Mesenchymal stem cell (in vitro differentiated cells and primary cell): Measurements from ENCODE around the gene CCL4.

ENCODE experiments used
- DNase-seq: peaks from one replicate; pipeline ENCODE4 v3.0.0-alpha.2; 2013
- H2AFZ ChIP-seq: one replicate; pipeline ENCODE4 v1.6.1; 2013; ENCODE audit warnings: low read depth, mild to moderate bottlenecking, control low read depth, inconsistent platforms, low read length, moderate library complexity
- H2AK5ac ChIP-seq: 2 replicates; pipeline ENCODE4 v1.6.1; 2013; ENCODE audit warnings: low read length, moderate library complexity, mild to moderate bottlenecking, inconsistent platforms; ENCODE audit not compliant: severe bottlenecking
- H2BK120ac ChIP-seq: one replicate; pipeline ENCODE4 v1.6.1; 2013; ENCODE audit warnings: low read depth, mild to moderate bottlenecking, inconsistent platforms, low read length, moderate library complexity
- H2BK12ac ChIP-seq, 2 experiments: one replicate each; pipeline ENCODE4 v1.6.1; 2013; ENCODE audit warnings: inconsistent platforms in 2 of 2, low read length in 2 of 2, mild to moderate bottlenecking in 2 of 2, moderate library complexity in 2 of 2, control low read depth in 1 of 2
- H2BK15ac ChIP-seq: one replicate; pipeline ENCODE4 v1.6.1; 2013; ENCODE audit warnings: mild to moderate bottlenecking, low read depth, inconsistent platforms; ENCODE audit not compliant: poor library complexity, severe bottlenecking
- H2BK5ac ChIP-seq: 2 replicates; pipeline ENCODE4 v1.6.1; 2013; ENCODE audit warnings: low read depth, mild to moderate bottlenecking, low read length, control low read depth, inconsistent platforms; ENCODE audit not compliant: poor library complexity, severe bottlenecking
- H3K14ac ChIP-seq, 2 experiments: one replicate each; pipeline ENCODE4 v1.6.1; 2013; ENCODE audit warnings: inconsistent platforms in 2 of 2, low read length in 2 of 2, control low read depth in 1 of 2, mild to moderate bottlenecking in 1 of 2, moderate library complexity in 1 of 2
- H3K18ac ChIP-seq, 2 experiments: one replicate each; pipeline ENCODE4 v1.6.1; 2013; ENCODE audit warnings: inconsistent platforms in 2 of 2, low read length in 2 of 2, control low read depth in 1 of 2, low read depth in 1 of 2, mild to moderate bottlenecking in 1 of 2
- H3K23ac ChIP-seq, 2 experiments: one replicate each; pipeline ENCODE4 v1.6.1; 2013; ENCODE audit warnings: inconsistent platforms in 2 of 2, low read length in 2 of 2, mild to moderate bottlenecking in 2 of 2, moderate library complexity in 2 of 2, control low read depth in 1 of 2
- H3K27ac ChIP-seq: 2 replicates; pipeline ENCODE4 v1.5.1; 2013; ENCODE audit warnings: mild to moderate bottlenecking, moderate library complexity, low read length, control low read depth, inconsistent platforms; ENCODE audit not compliant: poor library complexity, severe bottlenecking
- H3K27me3 ChIP-seq, 2 experiments: 2 replicates each; pipeline versions ENCODE4 v1.6.1 to v1.7.0; 2013; ENCODE audit warnings: low read length in 2 of 2, mild to moderate bottlenecking in 2 of 2, moderate library complexity in 2 of 2, control low read depth in 1 of 2, inconsistent platforms in 1 of 2; ENCODE audit not compliant: control insufficient read depth in 1 of 2, insufficient read depth in 1 of 2
- H3K36me3 ChIP-seq, 2 experiments: 2 replicates each; pipeline versions ENCODE4 v1.6.1 to v1.7.0; 2013; ENCODE audit warnings: low read length in 2 of 2, control low read depth in 1 of 2, inconsistent platforms in 1 of 2, low read depth in 1 of 2, mild to moderate bottlenecking in 1 of 2; ENCODE audit not compliant: insufficient read depth in 2 of 2, control insufficient read depth in 1 of 2
- H3K4ac ChIP-seq, 2 experiments: one replicate each; pipeline ENCODE4 v1.6.1; 2013; ENCODE audit warnings: inconsistent platforms in 2 of 2, low read length in 2 of 2, mild to moderate bottlenecking in 2 of 2, moderate library complexity in 2 of 2, control low read depth in 1 of 2, low read depth in 1 of 2
- H3K4me1 ChIP-seq: 2 replicates; pipeline ENCODE4 v1.6.1; 2013; ENCODE audit warnings: low read depth, low read length, control low read depth; ENCODE audit not compliant: control insufficient read depth, insufficient read depth
- H3K4me2 ChIP-seq: 2 replicates; pipeline ENCODE4 v1.6.1; 2013; ENCODE audit warnings: low read length, mild to moderate bottlenecking, inconsistent platforms; ENCODE audit not compliant: poor library complexity, severe bottlenecking
- H3K4me3 ChIP-seq, 2 experiments: 2 replicates each; pipeline versions ENCODE4 v1.5.1 to v1.7.0; 2013; ENCODE audit warnings: low read length in 2 of 2, mild to moderate bottlenecking in 2 of 2, control low read depth in 1 of 2, low read depth in 1 of 2; ENCODE audit not compliant: insufficient read depth in 1 of 2
- H3K79me1 ChIP-seq: replicated peaks from 2 replicates; pipeline ENCODE4 v1.6.1; 2013; ENCODE audit warnings: mild to moderate bottlenecking, control low read depth, low read length, inconsistent platforms; ENCODE audit not compliant: poor library complexity, severe bottlenecking
- H3K9ac ChIP-seq: 2 replicates; pipeline ENCODE4 v1.7.0; 2013; ENCODE audit warnings: mild to moderate bottlenecking, low read length, moderate library complexity
- H3K9me3 ChIP-seq: 2 replicates; pipeline ENCODE4 v1.7.0; 2013; ENCODE audit warnings: mild to moderate bottlenecking, low read length; ENCODE audit not compliant: control insufficient read depth
- H4K8ac ChIP-seq: one replicate; pipeline ENCODE4 v1.6.1; 2013; ENCODE audit warnings: inconsistent platforms, mild to moderate bottlenecking, low read length, moderate library complexity
- H4K91ac ChIP-seq: one replicate; pipeline ENCODE4 v1.6.1; 2013; ENCODE audit warnings: mild to moderate bottlenecking, low read length, inconsistent platforms
- WGBS: methylation state at CpG from one replicate; pipeline ENCODE4 v1.1.7; 2013; ENCODE audit warnings: mixed read lengths; 5-methylcytosine and 5-hydroxymethylcytosine counted together

The CCL4 gene

DNA sequence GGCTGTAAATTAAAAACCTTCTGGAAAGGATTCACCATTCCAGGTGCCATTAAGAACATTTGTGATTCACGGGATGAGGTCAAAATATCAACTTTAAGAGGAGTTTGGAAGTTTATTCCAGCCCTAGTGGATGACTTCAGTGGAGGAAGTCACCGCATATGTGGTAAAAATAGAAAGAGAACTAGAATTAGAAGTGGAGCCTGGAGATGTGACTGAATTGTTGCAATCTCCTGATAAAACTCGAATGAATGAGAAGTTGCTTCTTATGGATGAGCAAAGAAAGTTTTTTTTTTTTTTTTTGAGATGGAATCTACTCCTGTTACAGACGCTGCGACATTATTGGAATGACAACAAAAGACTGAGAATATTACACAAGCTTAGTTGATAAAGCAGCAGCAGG lies 26.7 kb downstream of the CCL4 start:
- Histone ChIP-seq H3K23ac (no peak overlapping the region), H2BK15ac (no peak overlapping the region), H3K4ac (no peak overlapping the region), H2BK120ac (no peak overlapping the region), H2BK5ac (no peak overlapping the region), H2AK5ac (no peak overlapping the region), H3K4me1 (no peaks in the 10 kb centered on the region), H3K4me3 (no peak overlapping the region), H2BK12ac (no peak overlapping the region), H4K8ac (no peak overlapping the region), H3K36me3 (no peaks in the 10 kb centered on the region), H3K9me3 (peaks cover 8% of the 10 kb centered on the region), H3K4me2 (no peak overlapping the region), H3K27ac (no peak overlapping the region), H3K79me1 (no peaks in the 10 kb centered on the region), H3K14ac (no peak overlapping the region), H3K9ac (no peak overlapping the region), H3K18ac (no peak overlapping the region), H2AFZ (no peak overlapping the region), H3K27me3 (peaks cover under 1 to 31% of the 10 kb centered on the region in 2 experiments), H4K91ac (no peak overlapping the region)
- DNase-seq, result no peak
- 62% methylated on average over 5 of the region's 5 CpGs for WGBS

DNA sequence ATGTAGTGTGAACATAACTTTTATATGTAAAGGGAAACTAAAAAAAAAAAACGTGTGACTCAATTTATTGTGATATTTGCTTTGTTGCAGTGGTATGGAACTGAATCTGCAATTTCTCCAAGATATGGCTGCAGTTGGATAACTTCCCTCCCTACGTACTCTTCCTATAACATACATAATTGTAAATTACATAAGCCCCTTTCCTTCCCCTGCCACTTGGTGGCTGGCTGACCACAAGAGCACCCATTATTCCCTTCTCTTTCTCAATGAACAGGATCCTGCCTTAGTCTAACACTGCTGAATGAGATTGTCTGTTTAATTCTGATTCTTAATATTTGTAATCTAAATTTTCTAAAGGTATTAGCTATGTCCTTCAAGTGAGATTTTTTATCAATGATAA lies 27.8 kb downstream of the CCL4 start:
- Histone ChIP-seq H3K9ac (no peak overlapping the region), H2BK5ac (no peak overlapping the region), H3K4ac (no peak overlapping the region), H4K8ac (no peak overlapping the region), H3K9me3 (no peaks in the 10 kb centered on the region), H3K79me1 (no peaks in the 10 kb centered on the region), H3K14ac (no peak overlapping the region), H2AK5ac (no peak overlapping the region), H3K36me3 (no peaks in the 10 kb centered on the region), H4K91ac (no peak overlapping the region), H2BK15ac (no peak overlapping the region), H3K4me1 (no peaks in the 10 kb centered on the region), H2BK12ac (no peak overlapping the region), H3K23ac (no peak overlapping the region), H3K27me3 (peaks cover 4 to 38% of the 10 kb centered on the region in 2 experiments), H2AFZ (no peak overlapping the region), H3K4me3 (no peak overlapping the region), H2BK120ac (no peak overlapping the region), H3K4me2 (no peak overlapping the region), H3K27ac (no peak overlapping the region), H3K18ac (no peak overlapping the region)
- WGBS, result 75% methylated on average over 1 of the region's 2 CpGs
- no peak for DNase-seq

DNA sequence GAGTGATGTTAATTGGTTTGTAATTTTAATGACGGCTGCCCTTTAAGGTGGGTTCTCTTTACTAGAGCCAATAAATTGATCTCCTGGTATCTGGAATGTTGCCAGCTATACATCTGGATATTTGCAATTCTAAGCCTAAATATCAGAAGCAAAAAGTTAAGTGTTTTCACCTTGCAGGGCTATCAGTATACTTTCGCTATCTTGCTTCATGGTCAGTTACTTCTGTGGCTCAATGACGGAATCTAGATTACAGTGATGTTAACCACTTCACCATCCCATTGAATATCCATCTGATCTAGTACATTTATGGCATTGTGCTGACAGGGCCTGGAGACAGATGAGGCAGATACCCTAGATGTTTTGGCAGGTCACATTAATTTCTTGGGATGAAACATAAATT lies 28.3 kb downstream of the CCL4 start:
- Histone ChIP-seq H2BK15ac (no peak overlapping the region), H2BK5ac (no peak overlapping the region), H3K9me3 (no peaks in the 10 kb centered on the region), H3K79me1 (no peaks in the 10 kb centered on the region), H3K14ac (no peak overlapping the region), H2BK120ac (no peak overlapping the region), H3K4me3 (no peak overlapping the region), H3K27ac (no peak overlapping the region), H3K4ac (no peak overlapping the region), H3K9ac (no peak overlapping the region), H3K36me3 (no peaks in the 10 kb centered on the region), H3K4me2 (no peak overlapping the region), H4K91ac (no peak overlapping the region), H3K4me1 (no peaks in the 10 kb centered on the region), H3K27me3 (peaks cover 8 to 38% of the 10 kb centered on the region in 2 experiments), H3K23ac (no peak overlapping the region), H3K18ac (no peak overlapping the region), H2AK5ac (no peak overlapping the region), H2AFZ (no peak overlapping the region), H4K8ac (no peak overlapping the region), H2BK12ac (no peak overlapping the region)
- no peak for DNase-seq
- WGBS, result 96% methylated on average over 2 of the region's 3 CpGs

DNA sequence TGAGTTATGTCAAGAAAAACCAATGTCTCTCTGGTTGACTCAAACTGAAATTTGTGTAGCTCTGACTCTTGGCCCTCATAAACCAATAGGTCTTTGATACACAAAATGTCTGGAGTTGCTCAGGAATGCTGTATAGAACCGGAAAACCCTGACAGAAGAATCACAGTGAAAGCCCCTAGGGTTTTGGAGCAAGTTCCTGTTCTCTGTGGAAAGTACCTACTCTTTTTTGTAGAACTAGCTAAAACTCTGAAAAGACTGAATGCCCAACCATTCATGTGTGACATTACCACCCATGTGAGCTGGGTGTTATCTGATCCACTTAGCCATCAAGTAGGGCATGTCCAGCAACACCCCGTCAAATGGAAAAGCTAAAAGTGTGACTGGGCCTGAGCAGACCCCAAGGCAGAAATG lies 28.8 kb downstream of the CCL4 start:
- no peak overlapping the region for H2BK5ac ChIP-seq
- peaks cover 8 to 39% of the 10 kb centered on the region in 2 experiments for H3K27me3 ChIP-seq
- H2BK120ac ChIP-seq, result no peak overlapping the region
- H4K8ac ChIP-seq, result no peak overlapping the region
- no peak overlapping the region for H3K4me2 ChIP-seq
- no peaks in the 10 kb centered on the region for H3K4me1 ChIP-seq
- H2BK12ac ChIP-seq, result no peak overlapping the region
- no peak overlapping the region for H3K14ac ChIP-seq
- no peak overlapping the region for H3K9ac ChIP-seq
- H3K27ac ChIP-seq, result no peak overlapping the region
- no peak overlapping the region for H4K91ac ChIP-seq
- no peak overlapping the region for H2AFZ ChIP-seq
- no peaks in the 10 kb centered on the region for H3K36me3 ChIP-seq
- no peak overlapping the region for H3K4me3 ChIP-seq
- no peak overlapping the region for H2AK5ac ChIP-seq
- no peak for DNase-seq
- H2BK15ac ChIP-seq, result no peak overlapping the region
- H3K79me1 ChIP-seq, result no peaks in the 10 kb centered on the region
- H3K18ac ChIP-seq, result no peak overlapping the region
- no peaks in the 10 kb centered on the region for H3K9me3 ChIP-seq
- no peak overlapping the region for H3K4ac ChIP-seq
- H3K23ac ChIP-seq, result no peak overlapping the region
- WGBS, result 63% methylated on average over 1 of the region's 2 CpGs
